Activated gamma-delta T cell (primary cell): ENCODE results near the gene ELAC1.

ENCODE experiments used
- DNase-seq: peaks from one replicate; lab custom pipeline; 2025; lab: John Stamatoyannopoulos, UW

Gene ELAC1

DNA sequence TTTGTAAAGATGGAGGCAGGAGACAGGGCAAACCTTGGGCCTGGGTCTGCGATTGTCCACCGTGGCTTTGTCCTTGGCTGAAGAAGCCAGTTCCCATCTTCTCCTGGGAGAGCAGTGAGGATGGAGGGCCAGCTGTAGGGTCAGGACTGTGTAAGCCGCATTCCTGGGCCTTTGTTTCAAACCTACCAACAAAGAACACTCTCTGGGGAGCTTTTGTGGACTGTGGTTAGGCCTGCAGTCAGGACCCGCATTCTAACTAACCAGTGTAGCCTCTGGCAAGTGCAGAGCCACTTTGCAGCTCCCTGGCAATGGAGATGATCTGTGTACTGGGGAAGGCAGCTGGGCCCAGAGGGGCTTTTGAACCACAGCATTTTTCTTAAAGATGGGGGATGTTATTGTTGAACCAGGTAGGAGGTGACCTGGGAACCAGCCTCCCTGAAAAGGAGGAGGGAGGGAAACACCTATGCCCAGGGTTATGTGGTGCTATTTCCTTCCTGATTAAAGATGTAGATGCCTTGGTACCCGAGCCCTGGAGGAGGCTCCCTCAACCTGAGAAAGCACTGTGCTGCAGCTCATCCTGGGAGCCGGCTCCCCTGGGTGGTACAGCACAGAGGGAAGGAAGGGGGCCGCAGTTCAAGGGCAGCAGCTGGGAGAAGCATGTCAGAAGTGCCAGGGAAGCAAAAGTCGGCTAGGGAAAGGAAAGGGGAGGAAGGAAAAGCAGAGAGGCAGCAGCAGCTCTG is 49.5 kb downstream of the ELAC1 start:
- no peak for DNase-seq

- DNase-seq: no peak
These were observed 52.7 kb downstream of the ELAC1 start for GRCh38 chr18:51020536-51020935.

GRCh38 chr18:51021226-51021965 is 53.6 kb downstream of the ELAC1 start:
- DNase-seq: no peak

DNA sequence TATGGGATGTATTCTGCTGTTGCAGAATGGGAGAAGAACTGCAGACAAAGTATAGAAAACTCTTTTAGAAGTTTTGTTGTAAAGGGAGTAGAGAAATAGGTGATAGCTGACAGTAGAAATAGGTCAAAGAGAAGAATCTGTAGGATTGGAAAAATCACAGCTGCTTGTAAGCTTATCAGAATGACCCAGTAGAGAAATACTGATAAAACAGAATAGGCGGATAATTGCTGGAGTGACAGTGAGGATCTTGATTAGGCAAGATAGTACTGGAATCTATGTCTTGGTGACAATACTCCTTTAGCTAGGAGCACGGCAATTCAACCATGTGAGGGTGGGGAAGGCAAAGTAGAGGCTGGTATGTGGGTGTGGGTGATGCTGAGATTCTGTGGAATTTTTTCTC is 57.7 kb downstream of the ELAC1 start:
- no peak for DNase-seq

GRCh38 chr18:51028201-51028805 is 60.5 kb downstream of the ELAC1 start:
- no peak for DNase-seq

GRCh38 chr18:51029378-51029693 is 61.5 kb downstream of the ELAC1 start:
- DNase-seq: no peak

- peak; percentile 98 for DNase-seq
These were observed 62.1 kb downstream of the ELAC1 start, which contains the start of gene SMAD4 for GRCh38 chr18:51029694-51030536. SMAD4 (plus strand) TSS chr18:51030213; CDS start chr18:51047047, 16,834 bp downstream.

DNA sequence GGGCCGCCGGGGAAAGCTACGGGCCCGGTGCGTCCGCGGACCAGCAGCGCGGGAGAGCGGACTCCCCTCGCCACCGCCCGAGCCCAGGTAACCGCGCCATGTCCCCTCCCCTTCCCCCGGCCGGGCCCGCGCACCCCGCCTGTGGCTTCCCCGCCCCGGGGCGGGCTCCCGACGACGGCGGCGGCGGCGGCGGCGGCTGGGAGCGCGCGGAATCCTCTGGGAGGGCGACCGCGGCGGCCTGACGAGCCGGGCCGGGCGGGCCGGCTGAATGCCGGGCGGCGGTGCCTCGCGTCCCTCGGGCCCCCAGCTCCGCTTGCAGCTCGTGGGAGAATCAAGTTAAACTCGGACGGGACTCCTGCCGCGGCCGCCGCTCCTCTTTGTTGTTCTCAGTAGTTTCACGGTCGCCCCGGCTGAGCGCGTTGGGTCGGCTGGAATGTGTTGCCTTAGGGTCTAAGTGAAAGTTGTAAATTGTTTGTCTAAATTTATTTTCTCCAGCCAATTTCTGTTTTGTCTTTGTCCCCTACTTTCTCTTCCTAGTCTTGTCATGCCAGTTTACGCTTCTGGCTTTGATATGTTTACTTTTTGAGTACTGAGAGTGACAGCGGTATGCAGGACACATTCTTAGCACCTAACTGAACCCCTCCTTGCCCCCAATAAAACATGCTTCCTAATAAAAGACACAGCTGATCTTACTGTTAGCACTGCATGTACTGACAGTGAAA is 62.9 kb downstream of the ELAC1 start:
- peak; percentile 64 for DNase-seq

DNA sequence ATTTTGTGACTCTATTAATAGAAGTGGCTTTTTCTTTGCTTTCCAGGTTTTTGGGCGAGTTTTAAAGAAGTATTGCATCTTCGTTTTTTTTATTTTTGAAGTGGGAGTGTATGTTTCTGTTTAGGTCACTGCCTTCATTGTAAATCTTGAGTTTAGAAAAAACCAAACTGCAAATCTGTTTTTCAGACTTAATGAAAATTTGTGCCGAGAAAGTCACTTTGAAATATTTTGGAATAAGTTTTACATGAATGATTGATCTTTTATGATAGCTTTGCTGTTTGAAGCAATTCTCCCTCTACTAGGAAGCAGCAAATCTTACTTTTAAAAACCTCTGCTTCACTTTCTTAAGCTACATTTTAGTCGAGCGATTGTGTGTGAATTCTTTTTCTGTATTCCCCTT is 64.4 kb downstream of the ELAC1 start:
- DNase-seq: no peak

GRCh38 chr18:51037230-51037629 is 69.4 kb downstream of the ELAC1 start:
- no peak for DNase-seq
